CD4-positive, alpha-beta T cell treated with Interleukin-1 beta for 1 hour (primary cell): ENCODE data around the gene C1QTNF6.

Experiments
- DNase-seq, 2 donors: peaks; one replicate each; pipeline ENCODE4 v3.0.0-alpha.2; 2020 to 2022

The C1QTNF6 gene

DNA sequence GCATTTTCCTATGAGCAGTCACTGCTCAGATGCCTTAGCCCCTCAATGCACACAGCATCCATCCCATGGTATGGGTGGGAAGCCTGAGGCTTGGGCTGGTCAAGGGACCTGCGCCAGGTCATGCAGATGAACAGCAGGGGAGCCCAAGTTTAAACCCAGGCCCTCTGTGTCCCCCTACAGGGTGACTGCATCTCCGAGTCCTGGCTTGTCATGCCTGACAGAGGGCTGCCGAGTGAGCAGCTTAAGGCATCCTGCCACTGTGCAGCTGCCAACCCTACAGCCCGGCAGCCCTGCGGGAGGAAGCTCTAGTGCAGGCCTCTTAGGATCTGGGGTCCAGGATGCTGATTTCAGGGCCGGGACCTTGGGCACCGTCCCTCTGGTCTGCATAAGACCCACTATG, 48.3 kb downstream of the C1QTNF6 start:
- DNase-seq, result no peak

- DNase-seq, result no peak
These were observed 49.0 kb downstream of the C1QTNF6 start for GRCh38 chr22:37138849-37139561.

- DNase-seq, result no peak
These were observed 50.0 kb downstream of the C1QTNF6 start for GRCh38 chr22:37137903-37138665.

- no peak for DNase-seq
These were observed 50.9 kb downstream of the C1QTNF6 start for GRCh38 chr22:37137131-37137530.

GRCh38 chr22:37135023-37135422, 53.0 kb downstream of the C1QTNF6 start:
- no peak for DNase-seq

- DNase-seq, result no peak
These were observed 54.6 kb downstream of the C1QTNF6 start for GRCh38 chr22:37133304-37134018.

- DNase-seq, result no peak
These were observed 55.3 kb downstream of the C1QTNF6 start for GRCh38 chr22:37132773-37133172.
